IMR-90 (cell line): ENCODE data around the gene NKX1-1.

ENCODE experiments used
- BHLHE40 ChIP-seq: fragments of 150-350 bp; IDR thresholded peaks from 2 replicates; pipeline ENCODE4 v1.6.1; 2016; ENCODE audit warnings: mild to moderate bottlenecking, low read depth, low read length
- CTCF ChIP-seq: conservative IDR thresholded peaks from 2 replicates; pipeline ENCODE4 v1.5.1; 2012; ENCODE audit warnings: mild to moderate bottlenecking, low read depth, low read length, improper control_type of control experiment
- FOS ChIP-seq: fragments of 150-350 bp; IDR thresholded peaks from 2 replicates; pipeline ENCODE4 v1.6.1; 2016; ENCODE audit warnings: low read depth, low read length
- MXI1 ChIP-seq: IDR thresholded peaks from 2 replicates; pipeline ENCODE4 v1.6.1; 2012; ENCODE audit warnings: low read depth, mild to moderate bottlenecking, low read length, moderate library complexity, borderline replicate concordance
- POLR2A ChIP-seq: IDR thresholded peaks from 2 replicates; pipeline ENCODE4 v1.6.1; 2012; ENCODE audit warnings: mild to moderate bottlenecking, low read depth, low read length
- USF2 ChIP-seq: fragments of 150-350 bp; IDR thresholded peaks from 2 replicates; pipeline ENCODE4 v1.6.1; 2017; ENCODE audit warnings: mild to moderate bottlenecking, antibody characterized with exemption, low read length, low read depth

GRCh38 chr4:1358421-1359143 lies 47.7 kb downstream of the NKX1-1 start:
- TF ChIP-seq CTCF, result no peak
- no peak for TF ChIP-seq FOS
- no peak for TF ChIP-seq USF2
- no peak for TF ChIP-seq POLR2A
- no peak for TF ChIP-seq BHLHE40
- no peak for TF ChIP-seq MXI1
